Liver (tissue), 9 donors: ENCODE measurements around the gene GRM3. TPM values are rescaled to one million over a fixed set of nuclear protein-coding genes. Genes with fewer than 3 reads are reported as not detected.

ENCODE experiments used
- DNase-seq: peaks from one replicate; pipeline ENCODE4 v3.0.0-alpha.2; 2017; ENCODE audit warnings: low spot score
- H3K27ac ChIP-seq, 2 donors: one replicate each; pipeline ENCODE4 v1.7.0; 2013; ENCODE audit warnings: inconsistent platforms in 2 of 2, low read length in 2 of 2, control low read depth in 1 of 2, low read depth in 1 of 2, mild to moderate bottlenecking in 1 of 2
- H3K27me3 ChIP-seq, 4 donors: one replicate each; pipeline versions ENCODE4 v1.6.1 to v1.7.0; 2013; ENCODE audit warnings: low read length in 3 of 4, inconsistent platforms in 1 of 4, mild to moderate bottlenecking in 1 of 4, moderate library complexity in 1 of 4; ENCODE audit not compliant: control insufficient read depth in 4 of 4, insufficient read depth in 4 of 4
- H3K36me3 ChIP-seq, 4 donors: one replicate each; pipeline versions ENCODE4 v1.6.1 to v1.7.0; 2013; ENCODE audit warnings: low read length in 3 of 4, mild to moderate bottlenecking in 3 of 4, low read depth in 1 of 4, moderate library complexity in 1 of 4; ENCODE audit not compliant: control insufficient read depth in 4 of 4, insufficient read depth in 3 of 4
- H3K4me1 ChIP-seq, 4 donors: one replicate each; pipeline versions ENCODE4 v1.6.1 to v1.7.0; 2013; ENCODE audit warnings: low read length in 3 of 4, mild to moderate bottlenecking in 3 of 4, moderate library complexity in 1 of 4; ENCODE audit not compliant: control insufficient read depth in 4 of 4, insufficient read depth in 4 of 4
- H3K4me3 ChIP-seq, 3 donors: one replicate each; pipeline versions ENCODE4 v1.6.1 to v1.7.0; 2013; ENCODE audit warnings: low read length in 3 of 3, control low read depth in 1 of 3, low read depth in 1 of 3, mild to moderate bottlenecking in 1 of 3
- H3K9ac ChIP-seq, 2 donors: one replicate each; pipeline ENCODE4 v1.7.0; 2013; ENCODE audit warnings: low read length in 2 of 2, mild to moderate bottlenecking in 2 of 2, moderate library complexity in 2 of 2, control low read depth in 1 of 2, low read depth in 1 of 2
- H3K9me3 ChIP-seq, 4 donors: one replicate each; pipeline versions ENCODE4 v1.6.1 to v1.7.0; 2013; ENCODE audit warnings: low read length in 3 of 4; ENCODE audit not compliant: control insufficient read depth in 4 of 4
- ATF3 ChIP-seq: IDR thresholded peaks from 2 replicates; pipeline ENCODE4 v1.6.1; 2016; ENCODE audit warnings: antibody characterized with exemption
- CTCF ChIP-seq: fragments of 150-350 bp; IDR thresholded peaks from 2 replicates; pipeline ENCODE4 v1.5.1; 2017; ENCODE audit warnings: improper control_type of control experiment, low read depth, low read length; ENCODE audit not compliant: missing input control
- EGR1 ChIP-seq, 2 donors: IDR thresholded peaks; 2 replicates each; pipeline ENCODE4 v1.6.1; 2016 to 2018; ENCODE audit warnings: antibody characterized with exemption in 2 of 2, low read depth in 2 of 2
- FOXA2 ChIP-seq: IDR thresholded peaks from 2 replicates; pipeline ENCODE4 v1.6.1; 2016; ENCODE audit warnings: antibody characterized with exemption
- GABPA ChIP-seq, 2 donors: IDR thresholded peaks in 1 of 2; conservative IDR thresholded peaks in 1 of 2; 2 replicates each; pipeline ENCODE4 v1.6.1; 2016; ENCODE audit warnings: antibody characterized with exemption in 2 of 2, mild to moderate bottlenecking in 1 of 2, moderate library complexity in 1 of 2
- HNF4A ChIP-seq, 2 donors: conservative IDR thresholded peaks; 2 replicates each; pipeline ENCODE4 v1.6.1; 2016; ENCODE audit warnings: antibody characterized with exemption in 2 of 2, mild to moderate bottlenecking in 2 of 2
- NR2F2 ChIP-seq: IDR thresholded peaks from 2 replicates; pipeline ENCODE4 v1.6.1; 2016; ENCODE audit warnings: antibody characterized with exemption
- RAD21 ChIP-seq, 2 donors: IDR thresholded peaks; 2 replicates each; pipeline ENCODE4 v1.6.1; 2016; ENCODE audit warnings: antibody characterized with exemption in 2 of 2, mild to moderate bottlenecking in 2 of 2
- REST ChIP-seq: IDR thresholded peaks from 2 replicates; pipeline ENCODE4 v1.6.1; 2016; ENCODE audit warnings: antibody characterized with exemption, mild to moderate bottlenecking
- YY1 ChIP-seq: IDR thresholded peaks from 2 replicates; pipeline ENCODE4 v1.6.1; 2016; ENCODE audit warnings: antibody characterized with exemption, mild to moderate bottlenecking
- WGBS: extraction: QIAGEN DNeasy Blood & Tissue Kit; methylation state at CpG from one replicate; pipeline ENCODE4 v1.1.7; 2013; 5-methylcytosine and 5-hydroxymethylcytosine counted together
- polyA plus RNA-seq, 2 donors: library from polyadenylated mRNA; stranded (reverse) in 1 of 2; unstranded in 1 of 2; fragments of 200-250 nt in 1 of 2; fragments of >200 nt in 1 of 2; fragmentation: Nextera tagmentation in 1 of 2; extraction: Ambion mirVana in 1 of 2; gene quantifications; one replicate each; pipeline versions ENCODE4 v1.2.1 to v1.2.3, GENCODE V29; 2013 to 2015
- total RNA-seq, 2 donors: library from RNA; depleted of rRNA; stranded (reverse); fragments of >200 nt; gene quantifications; one replicate each; pipeline ENCODE4 v1.2.3, GENCODE V29; 2014
- TF ChIP-seq, protein P1 (sequence below): IDR thresholded peaks from 2 replicates; pipeline ENCODE4 v1.6.1; 2016; ENCODE audit warnings: antibody characterized with exemption
- TF ChIP-seq, protein P2 (sequence below): IDR thresholded peaks from 2 replicates; pipeline ENCODE4 v1.6.1; 2016; ENCODE audit warnings: antibody characterized with exemption
- donor health status: healthy.
- donor health status: healthy.
- donor health status: healthy.
- donor health status: healthy.
- donor health status: healthy.

Gene GRM3
- total and polyA plus RNA-seq, 4 donors, result 0.08 to 0.09 TPM; not detected in 2

DNA sequence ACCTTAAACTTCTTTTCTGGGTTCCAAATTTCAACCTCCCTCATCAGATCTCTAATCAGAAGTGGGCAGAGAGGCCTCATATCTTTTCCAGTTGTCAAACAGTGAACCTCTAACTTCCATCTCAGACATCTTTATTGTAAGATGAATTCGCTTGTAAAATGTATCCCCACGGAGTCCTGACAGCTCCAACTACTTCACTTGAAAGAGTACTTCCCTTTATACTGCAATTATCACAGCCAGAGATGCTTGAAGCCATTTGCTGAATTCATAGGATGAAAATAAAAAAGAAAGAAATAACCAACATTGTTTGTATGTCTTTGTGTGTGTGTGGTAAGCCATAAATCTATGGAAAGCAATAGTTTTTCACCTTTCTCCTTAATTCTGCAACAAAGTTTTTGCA, 175.2 kb downstream of the GRM3 start:
- Histone ChIP-seq H3K27ac (no peak overlapping the region), H3K9me3 (no peaks in the 10 kb centered on the region), H3K27me3 (no peaks in the 10 kb centered on the region), H3K36me3 (no peaks in the 10 kb centered on the region), H3K4me1 (no peaks in the 10 kb centered on the region), H3K9ac (no peak overlapping the region), H3K4me3 (no peak overlapping the region)
- 85% methylated on average over 2 of the region's 2 CpGs for WGBS
- no peak for DNase-seq
- TF ChIP-seq EGR1 (IDR thresholded peaks at IDR 0.05; ENCODE audit: low read depth in 2 of 2), result no peak
- TF ChIP-seq CTCF, result no peak
- TF ChIP-seq, protein P1, sequence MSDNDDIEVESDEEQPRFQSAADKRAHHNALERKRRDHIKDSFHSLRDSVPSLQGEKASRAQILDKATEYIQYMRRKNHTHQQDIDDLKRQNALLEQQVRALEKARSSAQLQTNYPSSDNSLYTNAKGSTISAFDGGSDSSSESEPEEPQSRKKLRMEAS, result no peak
- TF ChIP-seq NR2F2, result no peak
- no peak for TF ChIP-seq REST
- no peak for TF ChIP-seq ATF3
- TF ChIP-seq, protein P2, sequence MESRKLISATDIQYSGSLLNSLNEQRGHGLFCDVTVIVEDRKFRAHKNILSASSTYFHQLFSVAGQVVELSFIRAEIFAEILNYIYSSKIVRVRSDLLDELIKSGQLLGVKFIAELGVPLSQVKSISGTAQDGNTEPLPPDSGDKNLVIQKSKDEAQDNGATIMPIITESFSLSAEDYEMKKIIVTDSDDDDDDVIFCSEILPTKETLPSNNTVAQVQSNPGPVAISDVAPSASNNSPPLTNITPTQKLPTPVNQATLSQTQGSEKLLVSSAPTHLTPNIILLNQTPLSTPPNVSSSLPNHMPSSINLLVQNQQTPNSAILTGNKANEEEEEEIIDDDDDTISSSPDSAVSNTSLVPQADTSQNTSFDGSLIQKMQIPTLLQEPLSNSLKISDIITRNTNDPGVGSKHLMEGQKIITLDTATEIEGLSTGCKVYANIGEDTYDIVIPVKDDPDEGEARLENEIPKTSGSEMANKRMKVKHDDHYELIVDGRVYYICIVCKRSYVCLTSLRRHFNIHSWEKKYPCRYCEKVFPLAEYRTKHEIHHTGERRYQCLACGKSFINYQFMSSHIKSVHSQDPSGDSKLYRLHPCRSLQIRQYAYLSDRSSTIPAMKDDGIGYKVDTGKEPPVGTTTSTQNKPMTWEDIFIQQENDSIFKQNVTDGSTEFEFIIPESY, result no peak

GRCh38 chr7:86823769-86824168, 180.1 kb downstream of the GRM3 start:
- no peaks in the 10 kb centered on the region for H3K27me3 ChIP-seq
- no peak for DNase-seq
- no peak overlapping the region for H3K4me3 ChIP-seq
- no peaks in the 10 kb centered on the region for H3K9me3 ChIP-seq
- WGBS, result 86% methylated on average over 2 of the region's 2 CpGs
- no peaks in the 10 kb centered on the region for H3K4me1 ChIP-seq
- H3K36me3 ChIP-seq, result no peaks in the 10 kb centered on the region
- no peak overlapping the region for H3K27ac ChIP-seq
- no peak overlapping the region for H3K9ac ChIP-seq
- TF ChIP-seq RAD21 (IDR thresholded peaks at IDR 0.05), result no peak
- TF ChIP-seq YY1, result no peak
- TF ChIP-seq, protein P2, result no peak
- no peak for TF ChIP-seq GABPA (IDR thresholded peaks at IDR 0.05 in 1 of 2, conservative IDR thresholded peaks at IDR 0.05 in 1 of 2)
- no peak for TF ChIP-seq FOXA2
- no peak for TF ChIP-seq REST
- TF ChIP-seq HNF4A (conservative IDR thresholded peaks at IDR 0.05), result no peak
- no peak for TF ChIP-seq CTCF
